MM.1S (cell line): Measurements from ENCODE around the gene NR4A2.

Experiments used
- EZH2 ChIP-seq: fragments of 300-600 bp; sonication (generic); optimal IDR thresholded peaks from 2 replicates; pipeline ENCODE3; 2017; ENCODE audit warnings: low read depth, mild to moderate bottlenecking, antibody characterized with exemption, low read length, mixed read lengths
- TF ChIP-seq, protein P1 (sequence below): fragments of 300-600 bp; sonication (generic); IDR thresholded peaks from 2 replicates; pipeline ENCODE4 v1.5.1; 2016; ENCODE audit warnings: antibody characterized with exemption, low read length, mixed read lengths

DNA sequence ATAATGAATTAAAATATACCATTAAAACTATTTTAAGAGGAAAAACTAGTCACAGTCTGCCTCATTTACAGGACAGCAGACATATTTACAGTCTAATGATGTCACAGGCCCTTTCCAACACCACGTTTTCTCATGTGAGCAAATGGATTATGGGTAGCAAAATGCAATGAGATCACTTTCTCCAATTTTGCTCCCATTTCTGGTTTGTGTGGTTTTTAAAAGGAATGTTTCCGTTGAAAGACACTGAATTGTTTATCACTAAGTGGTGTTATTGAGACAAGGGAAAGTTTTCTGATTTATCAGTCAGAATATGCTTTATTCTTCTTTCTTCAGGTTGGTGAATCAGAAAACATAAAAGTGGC, 11.4 kb upstream of the NR4A2 start:
- TF ChIP-seq, protein P1, sequence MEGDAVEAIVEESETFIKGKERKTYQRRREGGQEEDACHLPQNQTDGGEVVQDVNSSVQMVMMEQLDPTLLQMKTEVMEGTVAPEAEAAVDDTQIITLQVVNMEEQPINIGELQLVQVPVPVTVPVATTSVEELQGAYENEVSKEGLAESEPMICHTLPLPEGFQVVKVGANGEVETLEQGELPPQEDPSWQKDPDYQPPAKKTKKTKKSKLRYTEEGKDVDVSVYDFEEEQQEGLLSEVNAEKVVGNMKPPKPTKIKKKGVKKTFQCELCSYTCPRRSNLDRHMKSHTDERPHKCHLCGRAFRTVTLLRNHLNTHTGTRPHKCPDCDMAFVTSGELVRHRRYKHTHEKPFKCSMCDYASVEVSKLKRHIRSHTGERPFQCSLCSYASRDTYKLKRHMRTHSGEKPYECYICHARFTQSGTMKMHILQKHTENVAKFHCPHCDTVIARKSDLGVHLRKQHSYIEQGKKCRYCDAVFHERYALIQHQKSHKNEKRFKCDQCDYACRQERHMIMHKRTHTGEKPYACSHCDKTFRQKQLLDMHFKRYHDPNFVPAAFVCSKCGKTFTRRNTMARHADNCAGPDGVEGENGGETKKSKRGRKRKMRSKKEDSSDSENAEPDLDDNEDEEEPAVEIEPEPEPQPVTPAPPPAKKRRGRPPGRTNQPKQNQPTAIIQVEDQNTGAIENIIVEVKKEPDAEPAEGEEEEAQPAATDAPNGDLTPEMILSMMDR, result no peak
- no peak for TF ChIP-seq EZH2
